NT2/D1 (cell line): ENCODE data around the gene DHX38.
"Not testable (repeated sequence)": the region's sequence is repeated elsewhere in the genome, so short reads cannot be mapped to it uniquely, and the experiment has no call there.

Source experiments
- SUZ12 ChIP-seq: IDR thresholded peaks from 2 replicates; pipeline ENCODE4 v1.6.1; 2011; ENCODE audit not compliant: insufficient read length, insufficient read depth; ENCODE audit errors: extremely low read depth
- YY1 ChIP-seq: IDR thresholded peaks from 2 replicates; pipeline ENCODE4 v1.6.1; 2011; ENCODE audit not compliant: insufficient read length, insufficient read depth
- ZNF274 ChIP-seq: IDR thresholded peaks from 2 replicates; pipeline ENCODE4 v1.6.1; 2011; ENCODE audit warnings: mild to moderate bottlenecking, low read depth, low read length

- not testable (repeated sequence) for TF ChIP-seq YY1, SUZ12, ZNF274
Measured at GRCh38 chr16:72057313-72057712, 36.3 kb upstream of the DHX38 start.
